ENCODE results near the gene SLC25A52.
"Not testable (repeated sequence)": the region's sequence is repeated elsewhere in the genome, so short reads cannot be mapped to it uniquely, and the experiment has no call there.

The SLC25A52 gene

DNA sequence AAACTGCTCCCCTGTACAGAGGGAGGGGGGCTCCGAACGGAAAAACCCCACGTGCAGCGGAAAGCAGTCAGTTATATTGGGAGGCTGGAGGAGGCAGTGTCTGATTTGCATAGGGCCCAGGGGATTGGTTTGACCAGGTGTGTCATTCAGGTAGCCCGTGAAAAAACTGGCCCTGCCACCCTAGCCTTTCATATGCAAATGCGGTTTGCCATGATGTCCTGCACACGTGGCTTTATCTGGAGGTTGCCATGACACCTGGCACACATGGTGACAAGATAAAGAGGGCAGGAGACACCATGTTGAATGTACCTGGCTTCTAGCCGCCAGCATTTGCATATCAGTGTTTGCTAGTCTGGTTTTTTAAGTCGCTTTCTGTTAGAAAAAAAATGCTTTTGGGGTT lies 20.5 kb downstream of the SLC25A52 start:
- no peak for DNase-seq

DNA sequence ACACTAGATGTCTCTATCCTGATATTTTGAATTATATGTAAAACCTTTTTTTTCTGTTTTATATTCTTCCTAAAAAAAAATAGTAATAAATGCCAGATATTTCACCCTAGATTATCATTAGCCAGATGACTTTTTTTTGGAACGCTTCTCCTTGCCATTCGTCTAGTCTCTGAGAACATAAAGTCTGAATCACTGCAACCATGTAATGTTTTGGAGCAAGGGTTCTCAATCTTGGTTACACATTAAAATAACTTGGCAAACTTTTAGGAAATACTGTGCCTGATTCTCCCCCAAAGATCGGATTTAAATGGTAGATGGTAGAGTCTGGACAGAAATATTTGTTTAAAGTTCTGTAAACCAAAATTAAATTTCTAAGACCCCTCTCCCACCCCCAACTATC lies 21.0 kb downstream of the SLC25A52 start:
- no peak for DNase-seq

DNA sequence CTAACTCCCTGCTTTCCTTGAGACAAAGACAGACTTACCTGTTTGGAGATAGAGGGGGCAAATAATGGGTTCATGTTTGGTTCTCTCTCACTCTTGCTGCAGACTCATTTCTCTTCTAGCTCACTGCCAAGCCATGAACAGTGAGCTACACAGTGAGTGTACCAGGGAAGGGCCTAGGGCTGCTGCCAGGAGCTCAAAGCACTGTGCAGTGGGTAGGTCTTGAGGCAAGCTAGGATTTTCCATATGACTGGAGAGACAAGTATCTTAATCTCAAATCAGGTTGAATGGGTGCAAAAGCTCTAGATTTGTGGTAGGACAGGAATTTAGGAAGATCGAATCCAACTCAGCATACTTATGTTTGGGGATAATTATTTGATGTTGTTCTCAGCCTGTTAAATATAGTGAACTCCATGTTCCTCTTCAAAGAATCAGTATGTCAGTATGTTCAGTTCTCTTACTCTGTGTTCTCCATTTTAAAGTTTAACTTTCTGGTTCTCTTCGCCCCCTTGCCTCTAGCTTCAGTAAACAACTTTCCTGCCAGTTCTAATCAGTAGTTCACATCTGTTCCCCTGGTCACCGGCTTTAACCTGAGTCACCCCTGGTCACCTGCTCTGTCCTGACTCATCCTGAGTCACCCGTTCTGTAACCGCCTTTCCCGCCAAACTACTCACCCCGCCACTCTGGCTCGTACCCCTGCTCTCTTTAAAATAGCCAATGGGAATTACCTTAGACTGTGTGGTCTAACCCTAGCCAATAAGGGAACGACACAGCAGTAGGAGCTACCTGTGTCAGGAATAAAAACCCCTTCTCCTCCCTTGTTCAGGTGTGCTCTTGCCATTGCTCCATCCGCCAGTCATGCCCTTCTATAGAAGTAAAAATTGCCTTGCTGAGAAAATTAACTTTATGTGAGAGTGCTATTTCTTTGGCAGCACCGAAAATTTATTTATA lies 21.9 kb downstream of the SLC25A52 start:
- no peak for DNase-seq

DNA sequence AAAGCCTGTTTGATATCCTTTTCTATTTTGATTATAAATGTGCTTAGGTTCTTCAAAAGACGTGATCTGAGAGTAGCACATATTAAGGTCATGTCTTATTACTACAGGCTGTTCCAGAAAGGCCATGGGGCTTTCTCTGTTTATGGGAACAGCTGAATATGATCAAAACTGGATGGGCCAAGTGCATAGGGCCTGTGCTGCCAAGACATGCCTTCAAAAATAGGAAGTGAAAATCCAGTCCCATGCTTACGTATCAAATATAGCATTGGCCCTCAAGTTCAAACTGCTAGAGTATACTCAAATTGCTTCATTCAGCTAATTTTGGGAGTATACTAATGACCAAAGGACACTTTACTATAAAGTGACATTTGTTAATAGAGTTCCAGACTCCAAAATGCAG lies 24.1 kb downstream of the SLC25A52 start:
- DNase-seq, result no peak

DNA sequence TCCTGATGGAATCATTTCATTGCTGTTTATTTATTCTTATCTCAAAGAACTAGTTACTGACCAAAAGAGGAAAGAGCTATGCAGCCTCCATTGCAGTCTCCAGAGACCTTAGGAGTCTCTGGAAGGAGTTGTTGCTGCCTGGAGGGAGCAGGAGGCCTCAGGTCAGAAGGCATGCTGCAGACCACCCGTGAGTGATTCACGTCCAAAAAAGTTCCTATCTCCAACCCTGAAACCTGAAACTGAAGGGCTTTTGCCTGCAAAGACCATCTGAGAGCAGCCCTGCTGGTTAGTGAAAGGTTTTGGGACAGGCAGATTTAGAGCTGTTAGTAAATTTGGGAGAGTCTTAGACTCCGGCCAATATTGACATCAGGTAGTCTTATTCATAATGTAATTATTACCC lies 29.1 kb downstream of the SLC25A52 start:
- DNase-seq, result no peak

DNA sequence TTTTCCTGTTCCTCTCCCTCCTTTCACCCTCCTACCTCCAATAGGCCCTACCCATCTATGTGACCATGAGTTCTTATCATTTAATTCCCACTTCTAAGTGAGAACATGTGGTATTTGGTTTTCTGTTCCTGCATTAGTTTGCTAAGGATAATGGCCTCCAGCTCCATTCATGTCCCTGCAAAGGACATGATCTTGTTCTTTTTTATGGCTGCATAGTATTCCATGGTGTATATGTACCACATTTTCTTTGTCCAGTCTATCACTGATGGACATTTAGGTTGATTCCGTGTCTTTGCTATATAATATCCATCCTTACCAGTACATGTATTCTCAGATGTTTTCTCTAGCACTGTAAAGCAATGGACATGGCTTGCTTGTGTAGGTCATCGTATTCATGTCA lies 31.5 kb downstream of the SLC25A52 start:
- DNase-seq, result not testable (repeated sequence)

DNA sequence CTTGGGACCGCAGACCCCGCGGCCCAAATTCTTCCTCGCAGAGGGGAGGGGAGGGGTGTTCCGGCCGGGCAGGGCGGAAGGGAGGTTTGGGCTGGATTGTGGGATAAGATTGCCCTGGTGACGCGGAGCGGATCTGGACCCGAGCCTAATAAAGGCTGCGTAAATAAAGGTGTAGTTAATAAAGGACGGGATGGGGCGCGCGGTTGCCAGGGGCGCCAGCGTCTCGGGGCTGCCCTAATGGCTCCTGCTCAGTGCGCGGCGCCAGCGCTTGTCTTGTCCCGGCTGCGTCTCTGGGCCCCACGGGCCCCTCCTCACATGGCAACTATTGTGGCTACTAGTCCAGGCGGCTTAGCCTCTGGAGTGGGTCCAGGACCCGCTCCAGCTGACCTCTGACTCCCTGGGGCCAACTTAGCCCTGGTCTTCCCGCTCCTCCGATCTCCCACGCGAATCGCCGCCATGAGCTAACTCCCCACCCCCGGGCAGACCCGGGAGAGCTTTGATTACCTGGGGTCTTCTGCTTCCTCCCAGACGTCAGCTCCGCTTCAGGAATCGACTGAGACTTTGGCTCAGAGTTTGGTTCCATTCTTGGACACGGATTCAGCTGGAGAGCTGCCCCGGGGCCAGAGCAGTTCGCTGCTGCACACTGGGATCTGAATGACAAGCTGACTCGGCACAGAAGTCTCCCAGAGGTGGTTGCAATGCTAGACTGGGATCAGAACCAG lies 36.5 kb downstream of the SLC25A52 start:
- no peak for DNase-seq

DNA sequence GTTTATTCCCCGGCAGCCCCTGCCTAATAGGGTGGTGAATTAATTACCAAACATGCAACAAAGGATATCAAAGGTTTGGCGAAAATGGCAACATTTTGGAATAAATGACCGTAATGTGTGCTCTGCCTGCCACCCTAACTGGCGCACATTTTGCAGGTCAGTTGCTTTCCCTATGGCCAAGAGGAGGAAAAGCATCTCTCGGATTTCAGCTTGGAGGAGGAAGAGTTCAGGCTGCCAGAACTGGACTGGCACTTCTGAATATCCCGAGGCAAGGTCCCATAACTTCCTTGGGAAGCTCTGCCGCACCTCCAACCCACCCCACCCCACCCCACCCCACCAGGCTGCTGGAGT lies 37.1 kb downstream of the SLC25A52 start:
- DNase-seq, result no peak

DNA sequence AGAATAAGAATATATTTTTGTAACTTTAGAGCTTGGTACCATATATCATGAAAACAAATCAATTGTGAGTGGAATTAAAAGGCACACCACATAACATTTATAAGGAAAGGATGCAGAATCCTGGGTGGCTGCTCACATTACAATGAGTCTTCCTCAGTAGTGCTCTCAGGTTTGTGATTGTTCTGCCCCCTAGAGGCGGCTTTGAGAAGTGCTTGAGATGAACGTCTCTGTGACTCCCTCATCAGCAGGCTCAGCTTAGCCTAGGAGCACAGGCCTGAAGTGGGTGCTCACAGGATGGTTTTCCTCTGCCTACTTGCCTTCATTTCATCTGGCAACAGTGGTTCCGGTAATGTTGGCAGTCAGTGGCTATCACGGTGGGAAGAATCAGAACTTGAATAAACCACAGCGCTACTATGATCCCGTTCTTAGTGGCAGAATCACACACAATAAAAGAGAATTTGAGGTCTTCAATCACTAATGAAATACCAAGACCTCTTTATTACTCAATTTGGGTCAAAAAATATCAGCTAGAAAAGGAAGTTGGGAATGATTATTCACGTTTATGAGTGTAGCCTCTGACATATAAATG lies 38.2 kb downstream of the SLC25A52 start:
- DNase-seq, result peak; percentile 70

DNA sequence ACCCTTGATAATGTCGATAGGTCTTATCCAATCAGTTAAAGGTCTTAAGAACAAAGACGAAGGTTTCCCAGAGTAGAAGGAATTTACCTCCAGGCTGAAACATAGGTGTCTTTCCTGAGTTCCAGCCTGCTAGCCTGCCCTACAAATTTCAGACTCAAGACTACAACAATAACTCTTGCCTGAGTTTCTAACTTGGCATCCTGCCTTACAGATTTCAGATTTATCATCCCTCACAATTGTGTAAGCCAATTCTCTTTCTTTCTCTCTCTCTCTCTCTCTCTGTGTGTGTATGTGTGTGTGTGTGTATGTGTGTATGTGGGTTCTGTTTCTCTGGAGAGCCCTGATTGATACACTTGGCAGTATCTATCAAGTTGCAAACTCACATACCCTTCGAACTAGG lies 39.1 kb downstream of the SLC25A52 start:
- no peak for DNase-seq

DNA sequence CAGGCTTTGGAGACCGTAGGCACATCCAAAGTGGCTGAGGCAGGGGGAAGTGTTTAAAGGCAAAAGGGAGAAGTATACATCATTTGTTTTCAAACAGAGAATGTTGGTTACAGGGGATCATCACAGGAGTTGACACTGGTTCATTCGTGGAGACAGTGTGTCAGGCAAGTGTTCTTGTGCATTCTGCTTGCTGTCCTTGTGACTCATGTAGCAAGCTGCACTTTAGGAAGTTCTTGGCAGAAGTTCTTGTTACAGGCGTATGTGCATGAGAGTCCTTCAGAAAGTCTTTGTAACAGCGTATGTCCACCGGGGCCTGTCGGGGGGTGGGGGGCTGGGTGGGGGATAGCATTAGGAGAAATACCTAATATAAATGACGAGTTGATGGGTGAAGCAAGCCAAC lies 39.8 kb downstream of the SLC25A52 start:
- DNase-seq, result no peak

DNA sequence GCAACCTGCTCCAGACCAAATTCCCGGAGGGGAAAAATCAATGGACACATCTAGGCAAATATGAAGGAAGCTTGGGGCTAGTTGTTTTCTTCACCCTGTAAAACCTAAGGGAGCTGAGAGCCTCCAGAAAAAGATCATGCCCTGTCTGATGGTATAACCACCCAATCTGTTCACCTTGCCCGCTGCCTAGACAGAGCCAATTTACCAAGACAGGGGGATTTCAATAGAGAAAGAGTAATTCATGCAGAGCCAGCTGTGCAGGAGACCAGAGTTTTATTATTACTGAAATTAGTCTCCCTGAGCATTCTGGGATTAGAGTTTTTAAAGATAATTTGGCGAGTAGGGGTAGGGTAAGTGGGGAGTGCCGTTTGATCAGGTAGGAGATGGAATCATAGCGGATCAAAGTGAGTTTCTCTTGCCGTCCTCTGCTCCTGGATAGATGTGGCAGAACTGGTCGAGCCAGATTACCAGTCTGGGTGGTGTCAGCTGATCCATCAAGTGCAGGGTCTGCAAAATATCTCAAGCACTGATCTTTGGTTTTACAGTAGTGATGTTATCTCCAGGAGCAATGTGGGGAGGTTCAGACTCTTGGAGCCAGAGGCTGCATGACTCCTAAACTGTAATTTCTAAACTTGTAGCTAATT lies 41.2 kb downstream of the SLC25A52 start:
- no peak for DNase-seq

DNA sequence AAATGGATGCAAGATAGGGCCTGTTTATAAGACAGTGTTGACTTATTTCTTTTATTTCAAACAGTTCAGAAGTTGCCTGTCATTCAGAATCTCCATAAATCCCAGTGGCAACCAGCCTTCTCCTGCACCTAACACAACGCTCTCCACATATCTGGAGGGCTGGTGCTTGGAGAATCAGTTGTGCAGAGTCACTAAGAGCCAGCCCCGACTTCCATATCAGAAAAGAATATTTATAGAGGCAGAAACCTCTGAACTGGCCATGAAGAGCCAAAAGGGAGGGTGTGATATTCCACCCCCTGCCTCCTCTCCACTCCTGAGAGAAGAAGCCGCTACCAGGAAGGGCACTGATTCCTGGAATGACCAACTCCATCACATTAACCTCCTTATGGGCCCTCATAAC lies 42.3 kb downstream of the SLC25A52 start:
- DNase-seq, result no peak

DNA sequence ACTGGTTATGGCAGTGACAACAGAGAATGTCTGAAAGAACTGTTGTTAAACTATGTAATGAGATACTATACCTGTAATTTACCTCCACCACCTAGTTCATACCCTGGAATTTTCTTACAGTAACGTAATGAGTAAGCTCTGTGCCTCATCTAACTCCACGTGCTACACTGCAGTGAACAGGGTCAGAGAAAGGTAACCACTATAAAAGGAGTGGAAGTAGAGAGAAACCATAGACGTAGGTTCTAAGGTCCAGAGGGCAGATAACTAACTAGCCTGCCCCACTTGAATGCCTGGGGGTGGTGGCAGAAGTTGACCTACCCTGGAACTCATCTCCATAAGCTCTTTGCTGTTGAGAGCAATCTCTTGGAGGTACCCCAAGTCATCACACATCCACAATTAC lies 44.3 kb downstream of the SLC25A52 start:
- DNase-seq, result no peak

DNA sequence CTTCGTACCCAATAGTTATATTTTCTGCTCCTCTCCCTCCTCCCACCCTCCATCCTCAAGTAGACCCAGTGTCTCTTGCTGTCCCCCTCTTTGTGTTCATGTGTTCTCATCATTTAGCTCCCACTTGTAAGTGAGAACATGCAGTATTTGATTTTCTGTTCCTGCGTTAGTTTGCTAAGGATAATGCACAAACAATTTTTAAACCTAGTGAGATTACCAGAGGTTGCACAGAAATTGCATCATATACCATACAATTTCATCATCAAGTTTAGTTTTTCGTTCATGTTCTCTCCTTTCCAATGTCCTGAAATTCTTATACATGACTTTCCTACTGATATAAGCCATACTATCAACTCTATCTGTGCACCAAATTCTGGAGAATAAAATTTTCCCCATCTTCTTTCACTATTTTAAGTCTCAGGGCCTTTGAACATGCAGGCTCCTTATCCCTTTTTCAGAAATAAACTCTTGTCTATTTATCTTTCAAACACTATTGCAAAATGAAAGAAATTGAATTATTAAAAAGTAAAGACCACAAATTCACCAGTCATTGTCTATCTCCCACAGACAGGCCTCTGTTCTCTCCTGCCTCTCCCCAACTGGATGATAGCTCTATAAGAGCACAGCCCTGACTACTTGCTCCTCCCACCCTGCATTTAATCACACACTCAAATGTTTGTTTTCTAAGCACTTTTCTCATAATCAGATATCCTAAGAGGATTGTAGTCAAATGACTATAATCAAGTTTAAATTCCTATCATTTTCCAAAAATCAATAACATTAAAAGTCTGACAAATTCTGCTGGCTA lies 49.1 kb downstream of the SLC25A52 start:
- no peak for DNase-seq

DNA sequence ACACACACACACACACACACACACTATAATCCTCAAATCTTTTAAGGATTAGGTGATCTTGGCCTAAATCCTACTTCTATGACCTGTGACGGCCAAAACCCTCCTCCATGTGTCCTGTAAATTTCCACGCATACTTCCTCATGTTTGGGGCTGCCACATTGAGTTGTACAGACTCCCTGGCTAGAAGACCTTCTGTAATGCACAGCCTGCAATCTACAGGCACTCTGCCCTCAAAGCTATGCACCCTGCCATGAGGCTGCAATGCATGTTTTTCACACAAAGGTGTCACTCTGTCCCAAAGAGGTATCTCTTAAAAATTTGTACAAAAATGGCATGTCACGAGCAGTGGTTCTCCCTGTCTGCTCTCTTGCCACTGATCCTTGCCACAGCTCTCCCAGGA lies 49.9 kb downstream of the SLC25A52 start:
- no peak for DNase-seq

All from fibroblast of skin of scalp (primary cell).